Activated CD8-positive, alpha-beta T cell treated with anti-CD3 and anti-CD28 coated beads for 36 hours (primary cell): ENCODE data around the gene ELAC2. TPM values are rescaled to one million over a fixed set of nuclear protein-coding genes. Genes with fewer than 3 reads are reported as not detected.

Experiments
- ATAC-seq: fragments of 200-7000 bp; cut with Tn5 transposase; one replicate; pipeline ENCODE4 v1.10.0; 2021; ENCODE audit warnings: mild to moderate bottlenecking, moderate library complexity
- CTCF ChIA-PET: fragments of 350-600 bp; sonication (Branson Sonifier 250); formaldehyde crosslinking; loops from one replicate; lab custom pipeline; 2021; ENCODE audit warnings: antibody characterized with exemption; lab: Charles Lee
- POLR2A ChIA-PET: fragments of 350-600 bp; sonication (Branson Sonifier 250); formaldehyde crosslinking; loops from one replicate; lab custom pipeline; 2021; ENCODE audit warnings: antibody characterized with exemption; lab: Charles Lee
- DNase-seq: peaks from one replicate; pipeline ENCODE4 v3.0.0-alpha.2; 2020
- H3K27ac Mint-ChIP-seq: one replicate; pipeline ENCODE4 v1.8.0; 2021; ENCODE audit warnings: mild to moderate bottlenecking, mixed read lengths
- H3K27me3 Mint-ChIP-seq: one replicate; pipeline ENCODE4 v1.8.0; 2021; ENCODE audit warnings: mixed read lengths
- H3K36me3 Mint-ChIP-seq: one replicate; pipeline ENCODE4 v1.8.0; 2021; ENCODE audit warnings: low read depth, mixed read lengths
- H3K4me1 Mint-ChIP-seq: one replicate; pipeline ENCODE4 v1.8.0; 2021; ENCODE audit warnings: low read depth, mixed read lengths
- H3K4me3 Mint-ChIP-seq: one replicate; pipeline ENCODE4 v1.8.0; 2021; ENCODE audit warnings: mild to moderate bottlenecking, moderate library complexity, mixed read lengths
- H3K9me3 Mint-ChIP-seq: one replicate; pipeline ENCODE4 v1.8.0; 2021; ENCODE audit warnings: mixed read lengths
- intact Hi-C: fragments of 100-400 bp; cut with micrococcal nuclease; formaldehyde crosslinking; loops from one replicate; pipeline ENCODE4 v1.10.0; 2022
- total RNA-seq, 2 experiments: library from RNA; stranded (reverse); gene quantifications; one replicate each; pipeline ENCODE4 v1.2.3, GENCODE V29; 2021
- TF ChIP-seq, protein P1 (sequence below): fragments of 200-600 bp; IDR thresholded peaks from one replicate; pipeline ENCODE4 v1.8.0; 2022; ENCODE audit warnings: antibody characterized with exemption, mild to moderate bottlenecking

Gene ELAC2
- total RNA-seq, 2 experiments from 2014 or later: 60.1 to 67.6 TPM

GRCh38 chr17:12995106-12995895, 22.5 kb downstream of the ELAC2 start:
- POLR2A ChIA-PET: no interaction called here
- TF ChIP-seq, protein P1, sequence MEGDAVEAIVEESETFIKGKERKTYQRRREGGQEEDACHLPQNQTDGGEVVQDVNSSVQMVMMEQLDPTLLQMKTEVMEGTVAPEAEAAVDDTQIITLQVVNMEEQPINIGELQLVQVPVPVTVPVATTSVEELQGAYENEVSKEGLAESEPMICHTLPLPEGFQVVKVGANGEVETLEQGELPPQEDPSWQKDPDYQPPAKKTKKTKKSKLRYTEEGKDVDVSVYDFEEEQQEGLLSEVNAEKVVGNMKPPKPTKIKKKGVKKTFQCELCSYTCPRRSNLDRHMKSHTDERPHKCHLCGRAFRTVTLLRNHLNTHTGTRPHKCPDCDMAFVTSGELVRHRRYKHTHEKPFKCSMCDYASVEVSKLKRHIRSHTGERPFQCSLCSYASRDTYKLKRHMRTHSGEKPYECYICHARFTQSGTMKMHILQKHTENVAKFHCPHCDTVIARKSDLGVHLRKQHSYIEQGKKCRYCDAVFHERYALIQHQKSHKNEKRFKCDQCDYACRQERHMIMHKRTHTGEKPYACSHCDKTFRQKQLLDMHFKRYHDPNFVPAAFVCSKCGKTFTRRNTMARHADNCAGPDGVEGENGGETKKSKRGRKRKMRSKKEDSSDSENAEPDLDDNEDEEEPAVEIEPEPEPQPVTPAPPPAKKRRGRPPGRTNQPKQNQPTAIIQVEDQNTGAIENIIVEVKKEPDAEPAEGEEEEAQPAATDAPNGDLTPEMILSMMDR: no peak
- Mint-ChIP-seq H3K9me3 (no peaks in the 10 kb centered on the region), H3K27me3 (no peaks in the 10 kb centered on the region), H3K36me3 (peaks cover 54% of the 10 kb centered on the region), H3K27ac (no peak overlapping the region), H3K4me3 (no peak overlapping the region), H3K4me1 (no peaks in the 10 kb centered on the region)
- ATAC-seq: no peak
- CTCF ChIA-PET: no interaction called here
- DNase-seq: no peak
- intact Hi-C loops: no loop called here

- ATAC-seq (no peak), DNase-seq (no peak)
- H3K9me3 Mint-ChIP-seq: peaks cover 3% of the 10 kb centered on the region
- CTCF ChIA-PET: no interaction called here
- peaks cover 56% of the 10 kb centered on the region for H3K36me3 Mint-ChIP-seq
- TF ChIP-seq, protein P1: no peak
- POLR2A ChIA-PET: no interaction called here
- no peaks in the 10 kb centered on the region for H3K4me1 Mint-ChIP-seq
- H3K27me3 Mint-ChIP-seq: no peaks in the 10 kb centered on the region
- no peak overlapping the region for H3K27ac Mint-ChIP-seq
- H3K4me3 Mint-ChIP-seq: no peak overlapping the region
- intact Hi-C loops: no loop called here
These were observed 23.3 kb downstream of the ELAC2 start for GRCh38 chr17:12994341-12995074.

- TF ChIP-seq, protein P1: no peak
- no peak overlapping the region for H3K4me3 Mint-ChIP-seq
- CTCF ChIA-PET: interaction anchor here (1.2 kb wide), 1 partner anchor 9 kb away, joined by 3 read pairs; no protein-coding TSS in a partner anchor
These were observed 24.2 kb downstream of the ELAC2 start for GRCh38 chr17:12993631-12994030.

DNA sequence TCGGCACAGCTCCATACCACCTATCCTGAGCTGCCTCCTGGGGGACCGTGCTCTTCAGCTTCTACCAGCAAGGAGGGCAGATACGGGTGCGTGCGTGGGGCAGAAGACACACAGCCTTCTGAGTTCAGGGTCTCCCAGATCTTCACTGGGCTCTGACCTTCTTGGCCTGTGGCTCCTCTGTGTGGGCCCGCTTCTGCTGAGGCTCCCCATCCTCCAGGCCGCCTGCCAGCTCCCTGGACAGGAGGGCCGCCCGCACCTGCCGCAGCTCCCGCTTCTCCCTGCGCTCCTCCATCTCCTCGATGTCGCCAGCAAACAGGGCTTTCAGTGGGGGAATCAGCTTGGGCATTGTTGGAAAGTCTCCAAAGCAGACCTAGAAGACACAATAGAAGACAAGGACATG, 25.2 kb downstream of the ELAC2 start:
- H3K4me1 Mint-ChIP-seq: no peaks in the 10 kb centered on the region
- no peak for ATAC-seq
- TF ChIP-seq, protein P1: no peak
- no peak overlapping the region for H3K27ac Mint-ChIP-seq
- ChIA-PET CTCF (interaction anchor here (1.2 kb wide), 1 partner anchor 10 kb away, joined by 3 read pairs; no protein-coding TSS in a partner anchor), POLR2A (no interaction called here)
- DNase-seq: no peak
- H3K36me3 Mint-ChIP-seq: peaks cover 53% of the 10 kb centered on the region
- no peaks in the 10 kb centered on the region for H3K27me3 Mint-ChIP-seq
- peaks cover 3% of the 10 kb centered on the region for H3K9me3 Mint-ChIP-seq
- intact Hi-C loops: no loop called here
- H3K4me3 Mint-ChIP-seq: no peak overlapping the region

More at GRCh38 chr17:12993631-12994030, 24.2 kb downstream of the ELAC2 start:
- POLR2A ChIA-PET: no interaction called here
- intact Hi-C loops: no loop called here
- Mint-ChIP-seq H3K36me3 (peaks cover 56% of the 10 kb centered on the region), H3K9me3 (peaks cover 3% of the 10 kb centered on the region), H3K4me1 (no peaks in the 10 kb centered on the region), H3K27me3 (no peaks in the 10 kb centered on the region), H3K27ac (no peak overlapping the region)
- ATAC-seq (no peak), DNase-seq (no peak)
